Activated CD4-positive, alpha-beta T cell treated with anti-CD3 and anti-CD28 coated beads, Interleukin-2, amount 50 U/mL, for 16 hours (primary cell): ENCODE measurements around the gene VAMP2.
A peak's percentile ranks its signal among the peaks of the same experiment; 100 is the strongest.

Experiments
- DNase-seq: peaks from one replicate; pipeline ENCODE4 v3.0.0-alpha.2; 2020

VAMP2 gene

DNA sequence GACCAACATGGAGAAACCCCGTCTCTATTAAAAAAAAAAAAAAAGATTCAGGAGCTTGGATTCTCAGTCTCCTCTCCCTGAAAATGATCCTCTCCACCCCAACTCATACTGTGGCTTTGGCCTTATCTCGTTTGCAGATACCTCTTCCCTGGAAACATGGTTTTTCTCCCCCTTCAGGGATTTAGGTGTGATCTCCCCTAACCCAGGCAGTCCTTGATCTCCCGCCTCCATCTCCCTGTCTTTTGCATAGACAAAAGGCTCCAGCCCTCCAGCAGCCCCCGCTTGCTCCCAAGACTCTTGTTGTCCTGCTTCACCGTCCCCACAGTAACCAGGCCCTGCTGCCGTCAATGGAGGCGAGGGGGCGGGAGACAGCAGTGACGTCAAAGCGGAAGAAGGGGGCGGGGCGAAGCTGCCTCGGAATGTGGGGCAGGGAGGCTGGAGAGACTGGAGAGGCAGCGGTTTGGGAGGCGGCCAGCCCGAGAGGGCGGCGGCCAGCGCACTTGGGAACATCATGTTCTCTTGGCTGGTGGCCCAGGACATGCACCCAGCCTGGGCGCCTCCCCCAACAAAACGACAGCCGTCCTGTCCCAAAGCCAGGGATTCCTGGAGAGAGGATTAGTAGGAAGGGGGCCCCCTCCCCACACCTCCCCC lies 8.7 kb downstream of the VAMP2 start:
- peak; percentile 89 for DNase-seq

GRCh38 chr17:8153525-8153956 lies 9.2 kb downstream of the VAMP2 start:
- peak; percentile 45 for DNase-seq

DNA sequence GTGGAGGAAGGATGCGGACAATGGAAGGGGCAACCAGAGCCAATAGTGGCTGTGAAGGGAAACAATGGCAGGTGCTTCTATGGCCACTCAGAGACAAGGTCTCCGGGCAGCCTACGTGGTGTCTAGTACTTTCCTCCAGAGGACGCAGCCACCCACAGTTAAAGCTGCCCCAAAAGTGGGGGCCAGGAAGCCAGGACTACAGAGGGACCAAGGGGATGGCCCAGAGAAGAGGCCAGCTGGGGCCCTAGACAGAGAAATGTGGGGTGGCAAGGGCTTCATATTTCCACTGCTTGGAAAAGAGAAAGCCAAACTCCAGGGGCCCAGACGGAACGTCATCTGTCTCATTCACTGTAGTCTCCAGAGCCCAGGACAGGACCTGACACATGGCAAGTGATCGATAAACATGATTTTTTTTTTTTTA lies 9.7 kb downstream of the VAMP2 start:
- no peak for DNase-seq

GRCh38 chr17:8152112-8152775 lies 10.5 kb downstream of the VAMP2 start, which contains the start of gene PER1:
Gene PER1 (minus strand): TSS chr17:8152404. CDS start chr17:8150706, 1,698 bp downstream.
- peak; percentile 96 for DNase-seq

- no peak for DNase-seq
These were observed 11.1 kb downstream of the VAMP2 start for GRCh38 chr17:8151641-8152111.

- DNase-seq = peak; percentile 89
These were observed 11.6 kb downstream of the VAMP2 start for GRCh38 chr17:8151120-8151640.

- no peak for DNase-seq
These were observed 12.3 kb downstream of the VAMP2 start for GRCh38 chr17:8150194-8151119.

- no peak for DNase-seq
These were observed 13.1 kb downstream of the VAMP2 start for GRCh38 chr17:8149419-8150193.

DNA sequence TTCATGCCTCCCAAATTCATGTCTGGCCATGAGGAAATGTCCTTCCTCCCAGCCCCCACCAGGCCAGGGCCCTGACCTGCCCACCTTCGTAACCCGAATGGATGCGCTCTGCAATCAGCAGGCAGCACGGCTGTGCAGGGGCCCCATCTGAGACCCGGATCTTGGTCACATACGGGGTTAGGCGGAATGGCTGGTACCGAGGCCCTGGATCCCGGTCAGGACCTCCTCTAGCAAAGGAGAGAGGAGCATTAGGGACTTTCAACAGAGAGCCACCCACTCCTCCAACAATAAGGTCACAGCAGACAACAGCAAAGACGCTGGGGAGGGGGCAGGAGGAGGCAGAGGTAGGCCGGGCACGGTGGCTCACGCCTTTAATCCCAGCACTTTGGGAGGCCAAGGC lies 14.2 kb downstream of the VAMP2 start:
- no peak for DNase-seq

DNA sequence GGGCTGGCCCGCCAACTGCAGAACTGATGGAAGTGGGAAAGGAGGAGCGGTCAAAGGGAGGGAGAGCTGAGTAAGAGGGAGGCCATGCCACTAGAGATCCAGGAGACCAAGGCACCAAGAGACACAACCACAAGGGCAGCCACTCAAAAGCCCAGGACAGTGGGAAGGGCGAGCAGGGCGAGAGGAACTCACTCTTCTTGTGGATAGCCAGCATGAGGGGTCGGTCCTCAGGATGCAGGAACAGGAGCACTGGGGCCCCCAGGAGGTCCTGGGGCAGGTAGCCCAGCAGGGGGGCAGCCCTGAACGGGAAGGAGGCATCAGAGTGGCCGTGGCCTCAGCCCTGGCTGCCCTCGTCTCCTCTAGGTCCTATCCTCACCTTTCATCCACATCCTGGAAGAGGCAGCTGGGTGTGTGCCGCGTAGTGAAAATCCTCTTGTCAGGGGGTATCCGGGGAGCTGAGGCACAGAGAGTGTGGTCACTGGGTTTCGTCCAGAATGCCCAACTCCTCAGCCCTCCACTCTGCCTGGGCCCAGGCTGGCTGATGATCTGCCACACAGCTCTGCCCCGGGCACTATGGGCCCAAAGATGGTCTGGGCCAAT lies 14.8 kb downstream of the VAMP2 start:
- no peak for DNase-seq

DNA sequence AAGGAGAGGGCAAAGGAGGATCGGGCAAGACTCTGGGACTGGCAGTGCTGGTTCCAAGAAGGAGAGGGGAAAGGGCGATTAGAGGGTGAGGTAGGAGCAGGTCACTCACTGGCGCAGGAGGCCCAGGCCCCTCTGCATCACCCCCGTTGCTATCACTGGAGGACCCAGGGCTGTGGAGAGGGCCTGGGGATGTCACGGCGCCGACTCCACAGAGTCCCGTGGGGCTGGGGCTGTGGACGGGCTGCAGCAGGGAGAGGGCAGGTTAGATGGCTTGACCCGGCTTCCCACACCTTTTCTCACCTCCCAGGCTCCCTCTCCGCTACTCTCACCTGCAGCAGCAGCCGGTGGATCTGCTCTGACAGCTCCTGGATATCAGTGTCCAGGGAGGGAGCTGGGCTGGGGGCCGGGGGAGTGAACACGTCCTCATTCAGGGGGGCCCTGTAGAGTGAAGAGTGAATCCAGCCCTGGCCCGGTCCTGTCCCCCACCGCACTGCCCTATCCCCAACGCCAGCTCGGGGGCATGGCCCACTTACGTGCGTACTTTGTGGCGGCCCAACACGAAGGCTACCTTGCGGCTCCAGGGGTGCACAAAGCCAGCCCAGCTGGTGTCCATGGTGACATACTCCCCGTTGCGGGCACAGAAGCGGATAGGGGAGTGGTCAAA lies 15.5 kb downstream of the VAMP2 start:
- DNase-seq = no peak

- no peak for DNase-seq
These were observed 16.2 kb downstream of the VAMP2 start for GRCh38 chr17:8146381-8147140.

GRCh38 chr17:8145811-8146210 lies 16.9 kb downstream of the VAMP2 start:
- no peak for DNase-seq

DNA sequence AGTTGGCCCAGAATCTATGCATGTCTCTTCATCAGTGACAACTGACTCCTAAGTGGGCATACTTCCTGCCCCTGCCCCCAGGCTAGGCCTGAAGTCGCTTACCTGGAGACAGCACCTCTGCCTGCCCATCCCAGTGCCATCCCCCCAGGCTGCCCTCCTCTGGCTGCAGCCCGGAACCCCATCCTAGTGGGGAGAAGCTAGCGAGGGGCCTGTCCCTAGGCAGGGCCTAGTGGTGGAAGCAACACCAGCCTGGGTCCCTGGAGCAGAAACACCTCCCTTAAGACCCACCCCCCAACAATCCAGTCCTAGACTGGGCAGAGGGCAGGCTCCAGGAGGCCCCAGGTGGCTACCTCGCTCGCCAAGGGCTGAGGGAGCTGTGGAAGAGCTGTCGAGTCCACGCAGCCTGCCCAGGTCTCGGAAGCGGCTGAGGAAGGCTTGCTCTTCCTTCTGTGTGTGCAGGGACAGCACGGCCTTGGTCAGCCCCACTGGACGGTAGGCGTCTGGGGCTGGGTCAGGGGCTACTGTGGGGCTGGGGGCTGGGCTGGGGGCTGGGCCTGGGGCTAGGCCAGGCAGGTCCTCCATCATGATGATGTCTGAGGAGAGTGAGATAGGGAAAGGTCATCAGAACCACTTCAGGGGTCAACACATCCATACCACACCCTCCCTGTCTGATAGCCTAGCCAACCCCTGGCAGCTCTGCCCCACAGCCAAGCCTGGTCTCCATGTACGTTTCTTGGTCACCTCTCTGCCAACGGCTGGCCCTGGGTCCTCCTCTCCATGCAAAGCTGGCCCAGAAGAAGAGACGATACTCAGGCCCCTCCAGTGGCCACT lies 18.1 kb downstream of the VAMP2 start:
- DNase-seq = no peak

GRCh38 chr17:8143581-8144400 lies 19.0 kb downstream of the VAMP2 start:
- DNase-seq = no peak

- no peak for DNase-seq
These were observed 19.7 kb downstream of the VAMP2 start for GRCh38 chr17:8142887-8143580.

GRCh38 chr17:8142158-8142886 lies 20.4 kb downstream of the VAMP2 start:
- no peak for DNase-seq
